CD8-positive, alpha-beta memory T cell (primary cell): ENCODE data around the gene MFSD1. TPM values are rescaled to one million over a fixed set of nuclear protein-coding genes. Genes with fewer than 3 reads are reported as not detected.
A peak's percentile ranks its signal among the peaks of the same experiment; 100 is the strongest.

Source experiments
- CTCF ChIA-PET: fragments of 350-600 bp; sonication (Branson Sonifier 250); formaldehyde crosslinking; loops from one replicate; lab custom pipeline; 2021; ENCODE audit warnings: antibody characterized with exemption; lab: Charles Lee
- POLR2A ChIA-PET: fragments of 350-600 bp; sonication (Branson Sonifier 250); formaldehyde crosslinking; loops from one replicate; lab custom pipeline; 2021; ENCODE audit warnings: antibody characterized with exemption; lab: Charles Lee
- DNase-seq, 5 donors: peaks; one replicate each; pipeline versions ENCODE4 v3.0.0 to v3.0.0-alpha.2; 2020 to 2022; ENCODE audit warnings: mixed read lengths in 1 of 5
- H3K27ac ChIP-seq: one replicate; pipeline ENCODE4 v1.7.0; 2013; ENCODE audit warnings: low read depth, mild to moderate bottlenecking, low read length, moderate library complexity
- H3K27me3 ChIP-seq: 2 replicates; pipeline ENCODE4 v1.7.0; 2013; ENCODE audit warnings: low read length, mild to moderate bottlenecking; ENCODE audit not compliant: insufficient read depth, poor library complexity, severe bottlenecking
- H3K36me3 ChIP-seq: 2 replicates; pipeline ENCODE4 v1.7.0; 2013; ENCODE audit warnings: mild to moderate bottlenecking, low read length, moderate library complexity; ENCODE audit not compliant: insufficient read depth
- H3K4me1 ChIP-seq: 2 replicates; pipeline ENCODE4 v1.7.0; 2013; ENCODE audit warnings: mild to moderate bottlenecking, low read length, moderate library complexity; ENCODE audit not compliant: insufficient read depth
- H3K4me3 ChIP-seq: 2 replicates; pipeline ENCODE4 v1.7.0; 2013; ENCODE audit warnings: mild to moderate bottlenecking, low read length
- H3K9me3 ChIP-seq: 2 replicates; pipeline ENCODE4 v1.7.0; 2013; ENCODE audit warnings: mild to moderate bottlenecking, low read length
- H3K27ac Mint-ChIP-seq, 8 donors: one replicate each; pipeline ENCODE4 v1.8.0; 2020 to 2021; ENCODE audit warnings: mixed read lengths in 8 of 8, mild to moderate bottlenecking in 6 of 8, inconsistent platforms in 3 of 8, moderate library complexity in 3 of 8
- H3K27me3 Mint-ChIP-seq, 2 donors: one replicate each; pipeline ENCODE4 v1.8.0; 2020 to 2021; ENCODE audit warnings: mixed read lengths in 2 of 2, mild to moderate bottlenecking in 1 of 2, moderate library complexity in 1 of 2
- H3K36me3 Mint-ChIP-seq, 3 donors: one replicate each; pipeline ENCODE4 v1.8.0; 2020 to 2021; ENCODE audit warnings: mixed read lengths in 3 of 3, inconsistent platforms in 1 of 3, mild to moderate bottlenecking in 1 of 3
- H3K4me1 Mint-ChIP-seq, 3 donors: one replicate each; pipeline ENCODE4 v1.8.0; 2020 to 2021; ENCODE audit warnings: mixed read lengths in 3 of 3, inconsistent platforms in 1 of 3, mild to moderate bottlenecking in 1 of 3
- H3K4me3 Mint-ChIP-seq, 7 donors: one replicate each; pipeline ENCODE4 v1.8.0; 2020 to 2021; ENCODE audit warnings: mixed read lengths in 7 of 7, mild to moderate bottlenecking in 6 of 7, moderate library complexity in 4 of 7, inconsistent platforms in 2 of 7
- H3K9me3 Mint-ChIP-seq, 5 donors: one replicate each; pipeline ENCODE4 v1.8.0; 2020 to 2022; ENCODE audit warnings: mixed read lengths in 5 of 5, mild to moderate bottlenecking in 3 of 5, moderate library complexity in 2 of 5, inconsistent platforms in 1 of 5
- polyA plus RNA-seq: library from polyadenylated mRNA; unstranded; fragments of 300-500 nt; fragmentation: Illumina TruSeq; gene quantifications from one replicate; pipeline ENCODE4 v1.2.3, GENCODE V29; 2021
- total RNA-seq, 2 experiments: library from RNA; stranded (reverse); gene quantifications; one replicate each; pipeline ENCODE4 v1.2.3, GENCODE V29; 2021

Gene MFSD1
- total and polyA plus RNA-seq, 3 experiments from 2014 or later, result 25.3 to 53.0 (median 26.4) TPM

DNA sequence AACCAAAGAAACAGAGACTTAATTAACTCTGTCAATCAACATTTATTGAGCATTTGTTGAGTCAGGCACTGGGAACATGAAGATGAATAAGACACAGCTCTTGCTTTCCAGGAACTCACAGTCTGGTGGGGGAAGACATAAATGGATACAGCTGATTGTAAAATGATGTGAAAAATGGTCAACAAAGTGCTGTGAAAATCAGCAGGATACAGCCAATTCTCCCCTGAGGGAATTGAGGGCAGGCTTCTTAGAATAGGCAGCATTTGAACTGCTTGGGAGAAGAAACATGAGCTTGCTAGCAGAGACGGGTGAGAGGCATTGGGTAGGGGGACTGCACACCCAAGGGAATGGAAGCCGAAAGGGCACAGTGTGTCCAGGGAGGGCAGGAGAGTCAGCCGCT, 41.1 kb downstream of the MFSD1 start:
- Histone ChIP-seq H3K27ac (no peak overlapping the region), H3K36me3 (no peaks in the 10 kb centered on the region), H3K9me3 (no peaks in the 10 kb centered on the region), H3K27me3 (no peaks in the 10 kb centered on the region), H3K4me1 (no peaks in the 10 kb centered on the region), H3K4me3 (no peak overlapping the region)
- Mint-ChIP-seq H3K36me3 (no peaks in the 10 kb centered on the region), H3K4me1 (peaks cover 1 to 5% (median 5%) of the 10 kb centered on the region in 3 donors), H3K27me3 (peaks cover 0 to 2% of the 10 kb centered on the region in 2 donors), H3K4me3 (no peak overlapping the region), H3K9me3 (no peaks in the 10 kb centered on the region), H3K27ac (peak overlapping the region in 2 of 8 donors; percentile 29 to 35)
- DNase-seq, result no peak
- ChIA-PET POLR2A (no interaction called here), CTCF (no interaction called here)

DNA sequence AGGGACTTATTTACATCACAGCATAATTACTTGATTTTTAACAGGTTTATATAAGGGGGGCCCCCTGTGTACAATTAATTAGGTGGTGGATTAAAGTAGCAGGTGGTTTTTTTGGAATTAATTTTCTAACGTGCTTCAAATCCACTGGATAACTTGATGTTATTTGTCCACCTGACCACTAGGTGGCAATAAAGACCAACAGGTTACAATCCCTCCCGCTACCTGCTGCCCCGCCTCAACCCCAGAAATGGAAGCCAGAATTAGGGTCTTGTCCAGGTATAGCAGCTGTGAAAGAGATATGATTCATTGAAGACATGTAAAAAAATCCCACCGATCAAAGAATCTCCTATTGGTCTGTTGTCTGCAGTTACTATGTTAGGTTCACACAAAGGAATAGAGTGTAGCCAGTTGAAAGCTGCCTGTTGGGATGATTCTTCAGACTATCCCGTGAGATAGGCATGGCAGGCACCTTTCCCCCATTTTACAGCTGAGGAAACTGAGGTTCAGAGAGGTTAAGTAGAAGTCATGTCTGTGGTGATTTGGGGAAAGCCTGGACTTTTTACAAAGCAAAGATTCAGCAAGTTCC, 44.0 kb downstream of the MFSD1 start:
- POLR2A ChIA-PET, result no interaction called here
- Mint-ChIP-seq H3K4me1 (peaks cover 1 to 5% (median 5%) of the 10 kb centered on the region in 3 donors), H3K9me3 (no peaks in the 10 kb centered on the region), H3K27ac (no peak overlapping the region), H3K4me3 (no peak overlapping the region), H3K36me3 (no peaks in the 10 kb centered on the region), H3K27me3 (peaks cover 0 to 2% of the 10 kb centered on the region in 2 donors)
- H3K27me3 ChIP-seq, result no peaks in the 10 kb centered on the region
- H3K9me3 ChIP-seq, result no peaks in the 10 kb centered on the region
- peak in 3 of 5 donors; percentile 24 to 54 (median 44) for DNase-seq
- no peak overlapping the region for H3K4me3 ChIP-seq
- H3K36me3 ChIP-seq, result no peaks in the 10 kb centered on the region
- no peaks in the 10 kb centered on the region for H3K4me1 ChIP-seq
- H3K27ac ChIP-seq, result no peak overlapping the region
- CTCF ChIA-PET, result interaction anchor here (1.1 to 2.2 kb wide), 3 partner anchors 10 to 415 kb away, joined by 4 to 16 read pairs (median 5); no protein-coding TSS in a partner anchor

DNA sequence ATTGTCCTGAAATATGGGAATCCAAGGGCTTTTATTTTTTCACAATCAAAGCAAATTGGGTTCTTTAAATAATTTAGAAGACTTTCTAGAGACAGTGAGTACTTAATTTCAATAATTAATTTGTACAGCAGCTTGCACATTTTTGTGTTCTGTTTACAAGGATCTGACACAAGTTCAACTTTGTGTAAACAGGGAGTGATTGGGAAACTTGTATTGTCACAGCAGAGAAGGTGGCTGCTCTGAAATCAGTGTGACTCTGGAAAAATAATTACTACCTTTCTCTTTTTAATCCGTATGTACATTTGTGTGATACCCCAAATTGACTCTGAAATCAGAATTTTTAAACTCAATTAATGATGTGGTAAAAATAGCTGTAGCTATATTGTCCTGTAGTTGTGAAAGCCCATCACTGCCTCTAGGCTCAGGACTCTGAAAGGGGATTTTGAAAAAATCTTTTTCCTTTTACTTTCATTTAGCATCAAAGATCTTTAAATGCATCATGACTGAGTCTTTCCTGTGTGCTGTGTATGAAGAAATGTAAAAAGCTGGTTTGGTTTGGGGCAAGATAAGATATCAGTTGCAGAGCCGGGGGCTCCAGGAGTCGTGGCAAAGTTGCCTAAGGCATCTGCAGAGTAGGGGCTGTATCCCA, 45.1 kb downstream of the MFSD1 start:
- Mint-ChIP-seq H3K4me3 (no peak overlapping the region), H3K36me3 (no peaks in the 10 kb centered on the region), H3K4me1 (peaks cover 1 to 5% (median 5%) of the 10 kb centered on the region in 3 donors), H3K9me3 (no peaks in the 10 kb centered on the region), H3K27ac (no peak overlapping the region), H3K27me3 (peaks cover 0 to 2% of the 10 kb centered on the region in 2 donors)
- no peaks in the 10 kb centered on the region for H3K9me3 ChIP-seq
- no peak for DNase-seq
- H3K27me3 ChIP-seq, result no peaks in the 10 kb centered on the region
- CTCF ChIA-PET, result interaction anchor here (1.1 to 2.2 kb wide), 3 partner anchors 11 to 413 kb away, joined by 4 to 16 read pairs (median 5); no protein-coding TSS in a partner anchor
- no peaks in the 10 kb centered on the region for H3K4me1 ChIP-seq
- POLR2A ChIA-PET, result no interaction called here
- H3K27ac ChIP-seq, result no peak overlapping the region
- no peaks in the 10 kb centered on the region for H3K36me3 ChIP-seq
- H3K4me3 ChIP-seq, result no peak overlapping the region

- Mint-ChIP-seq H3K9me3 (no peaks in the 10 kb centered on the region), H3K4me1 (peaks cover 1 to 5% (median 5%) of the 10 kb centered on the region in 3 donors), H3K4me3 (no peak overlapping the region), H3K36me3 (no peaks in the 10 kb centered on the region), H3K27ac (no peak overlapping the region), H3K27me3 (peaks cover 0 to 2% of the 10 kb centered on the region in 2 donors)
- CTCF ChIA-PET, result no interaction called here
- Histone ChIP-seq H3K4me3 (no peak overlapping the region), H3K9me3 (no peaks in the 10 kb centered on the region), H3K27ac (no peak overlapping the region), H3K27me3 (no peaks in the 10 kb centered on the region), H3K4me1 (no peaks in the 10 kb centered on the region), H3K36me3 (no peaks in the 10 kb centered on the region)
- no peak for DNase-seq
- POLR2A ChIA-PET, result no interaction called here
Measured at GRCh38 chr3:158847452-158847821, 45.6 kb downstream of the MFSD1 start.

GRCh38 chr3:158847885-158848284, 46.0 kb downstream of the MFSD1 start:
- Histone ChIP-seq H3K9me3 (no peaks in the 10 kb centered on the region), H3K36me3 (no peaks in the 10 kb centered on the region), H3K27ac (no peak overlapping the region), H3K4me3 (no peak overlapping the region), H3K4me1 (no peaks in the 10 kb centered on the region), H3K27me3 (no peaks in the 10 kb centered on the region)
- ChIA-PET POLR2A (no interaction called here), CTCF (no interaction called here)
- Mint-ChIP-seq H3K9me3 (no peaks in the 10 kb centered on the region), H3K27ac (no peak overlapping the region), H3K4me3 (no peak overlapping the region), H3K27me3 (peaks cover 0 to 2% of the 10 kb centered on the region in 2 donors), H3K4me1 (peaks cover 1 to 5% (median 5%) of the 10 kb centered on the region in 3 donors), H3K36me3 (no peaks in the 10 kb centered on the region)
- no peak for DNase-seq

- Mint-ChIP-seq H3K27ac (no peak overlapping the region), H3K4me3 (no peak overlapping the region), H3K36me3 (no peaks in the 10 kb centered on the region), H3K27me3 (peaks cover 0 to 2% of the 10 kb centered on the region in 2 donors), H3K4me1 (peaks cover 1 to 5% (median 5%) of the 10 kb centered on the region in 3 donors), H3K9me3 (peaks cover 0 to 2% (median 0%) of the 10 kb centered on the region in 5 donors)
- ChIA-PET CTCF (no interaction called here), POLR2A (no interaction called here)
- no peak for DNase-seq
- H3K27ac ChIP-seq, result no peak overlapping the region
- H3K9me3 ChIP-seq, result no peaks in the 10 kb centered on the region
- no peaks in the 10 kb centered on the region for H3K4me1 ChIP-seq
- no peak overlapping the region for H3K4me3 ChIP-seq
- no peaks in the 10 kb centered on the region for H3K27me3 ChIP-seq
- no peaks in the 10 kb centered on the region for H3K36me3 ChIP-seq
Measured at GRCh38 chr3:158849757-158850156, 47.9 kb downstream of the MFSD1 start.

GRCh38 chr3:158859362-158859761, 57.5 kb downstream of the MFSD1 start:
- ChIA-PET CTCF (no interaction called here), POLR2A (no interaction called here)
- Mint-ChIP-seq H3K4me3 (no peak overlapping the region), H3K9me3 (peaks cover 17 to 28% (median 24%) of the 10 kb centered on the region in 5 donors), H3K27ac (peak overlapping the region in 1 of 8 donors; percentile 27), H3K36me3 (peaks cover 0 to 49% (median 5%) of the 10 kb centered on the region in 3 donors), H3K27me3 (peaks cover 16 to 26% of the 10 kb centered on the region in 2 donors), H3K4me1 (no peaks in the 10 kb centered on the region)
- DNase-seq, result no peak
- no peak overlapping the region for H3K27ac ChIP-seq
- H3K4me3 ChIP-seq, result no peak overlapping the region
- H3K4me1 ChIP-seq, result no peaks in the 10 kb centered on the region
- no peaks in the 10 kb centered on the region for H3K9me3 ChIP-seq
- no peaks in the 10 kb centered on the region for H3K27me3 ChIP-seq
- no peaks in the 10 kb centered on the region for H3K36me3 ChIP-seq

- H3K9me3 ChIP-seq, result no peaks in the 10 kb centered on the region
- Mint-ChIP-seq H3K27ac (no peak overlapping the region), H3K9me3 (peaks cover 0 to 10% (median 0%) of the 10 kb centered on the region in 5 donors), H3K36me3 (peaks cover 0 to 16% (median 2%) of the 10 kb centered on the region in 3 donors), H3K4me1 (peaks cover 0 to 8% (median 0%) of the 10 kb centered on the region in 3 donors), H3K4me3 (no peak overlapping the region), H3K27me3 (peaks cover 0 to 7% of the 10 kb centered on the region in 2 donors)
- ChIA-PET POLR2A (no interaction called here), CTCF (no interaction called here)
- no peaks in the 10 kb centered on the region for H3K4me1 ChIP-seq
- no peak for DNase-seq
- no peaks in the 10 kb centered on the region for H3K27me3 ChIP-seq
- no peak overlapping the region for H3K27ac ChIP-seq
- H3K36me3 ChIP-seq, result no peaks in the 10 kb centered on the region
- no peak overlapping the region for H3K4me3 ChIP-seq
Measured at GRCh38 chr3:158863247-158863646, 61.4 kb downstream of the MFSD1 start.
